ENCODE data around the gene POLK. TPM values are rescaled to one million over a fixed set of nuclear protein-coding genes. Genes with fewer than 3 reads are reported as not detected.

Gene POLK
- total and polyA plus RNA-seq, 2 of the 13 experiments (the other 11 are each of a cell fraction or from before 2014, with no cell fraction given) = 8.6 to 11.7 TPM

- peak; percentile 59 for TF ChIP-seq ZFX (CRISPR knock-in tag; IDR thresholded peaks at IDR 0.05; ENCODE audit: low read depth)
- 0 out of 2 replicates have a peak, but pooled peaks have one; percentile 24 for TF ChIP-seq HNF4A (CRISPR knock-in tag; IDR thresholded peaks at IDR 0.05)
- peak; percentile 54 for TF ChIP-seq ARID4A (CRISPR knock-in tag; IDR thresholded peaks at IDR 0.05; ENCODE audit: borderline replicate concordance)
- no peak for TF ChIP-seq TFDP2 (CRISPR knock-in tag; IDR thresholded peaks at IDR 0.05)
- TF ChIP-seq, protein P1, sequence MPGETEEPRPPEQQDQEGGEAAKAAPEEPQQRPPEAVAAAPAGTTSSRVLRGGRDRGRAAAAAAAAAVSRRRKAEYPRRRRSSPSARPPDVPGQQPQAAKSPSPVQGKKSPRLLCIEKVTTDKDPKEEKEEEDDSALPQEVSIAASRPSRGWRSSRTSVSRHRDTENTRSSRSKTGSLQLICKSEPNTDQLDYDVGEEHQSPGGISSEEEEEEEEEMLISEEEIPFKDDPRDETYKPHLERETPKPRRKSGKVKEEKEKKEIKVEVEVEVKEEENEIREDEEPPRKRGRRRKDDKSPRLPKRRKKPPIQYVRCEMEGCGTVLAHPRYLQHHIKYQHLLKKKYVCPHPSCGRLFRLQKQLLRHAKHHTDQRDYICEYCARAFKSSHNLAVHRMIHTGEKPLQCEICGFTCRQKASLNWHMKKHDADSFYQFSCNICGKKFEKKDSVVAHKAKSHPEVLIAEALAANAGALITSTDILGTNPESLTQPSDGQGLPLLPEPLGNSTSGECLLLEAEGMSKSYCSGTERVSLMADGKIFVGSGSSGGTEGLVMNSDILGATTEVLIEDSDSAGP (CRISPR knock-in tag; IDR thresholded peaks at IDR 0.05; ENCODE audit: borderline replicate concordance) = peak; percentile 56; the same call in 1 of the 2 replicates
- TF ChIP-seq ZFY (CRISPR knock-in tag; IDR thresholded peaks at IDR 0.05) = peak; percentile 67
- TF ChIP-seq ADNP (CRISPR knock-in tag; IDR thresholded peaks at IDR 0.05) = no peak
- TF ChIP-seq ZNF850 (CRISPR knock-in tag; conservative IDR thresholded peaks at IDR 0.05) = 0 out of 2 replicates have a peak, but pooled peaks have one; percentile 57
- TF ChIP-seq, protein P2, sequence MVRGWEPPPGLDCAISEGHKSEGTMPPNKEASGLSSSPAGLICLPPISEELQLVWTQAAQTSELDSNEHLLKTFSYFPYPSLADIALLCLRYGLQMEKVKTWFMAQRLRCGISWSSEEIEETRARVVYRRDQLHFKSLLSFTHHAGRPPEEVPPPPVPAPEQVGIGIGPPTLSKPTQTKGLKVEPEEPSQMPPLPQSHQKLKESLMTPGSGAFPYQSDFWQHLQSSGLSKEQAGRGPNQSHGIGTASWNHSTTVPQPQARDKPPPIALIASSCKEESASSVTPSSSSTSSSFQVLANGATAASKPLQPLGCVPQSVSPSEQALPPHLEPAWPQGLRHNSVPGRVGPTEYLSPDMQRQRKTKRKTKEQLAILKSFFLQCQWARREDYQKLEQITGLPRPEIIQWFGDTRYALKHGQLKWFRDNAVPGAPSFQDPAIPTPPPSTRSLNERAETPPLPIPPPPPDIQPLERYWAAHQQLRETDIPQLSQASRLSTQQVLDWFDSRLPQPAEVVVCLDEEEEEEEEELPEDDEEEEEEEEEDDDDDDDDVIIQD (CRISPR knock-in tag; IDR thresholded peaks at IDR 0.05; ENCODE audit: low read depth) = no peak
- TF ChIP-seq MED1 (CRISPR knock-in tag; IDR thresholded peaks at IDR 0.05) = 0 out of 2 replicates have a peak, but pooled peaks have one; percentile 21
- TF ChIP-seq BRD4 (CRISPR knock-in tag; IDR thresholded peaks at IDR 0.05) = 0 out of 2 replicates have a peak, but pooled peaks have one; percentile 60
- no peak for TF ChIP-seq ZNF331 (CRISPR knock-in tag; IDR thresholded peaks at IDR 0.05)
- no peak for TF ChIP-seq ZNF792 (CRISPR knock-in tag; IDR thresholded peaks at IDR 0.05)
Observed at GRCh38 chr5:75611311-75612225, 99.9 kb downstream of the POLK start, which contains the start of gene ANKDD1B (continued).
